ENCODE results near the gene USP48. TPM values are rescaled to one million over a fixed set of nuclear protein-coding genes. Genes with fewer than 3 reads are reported as not detected.

Gene USP48
- total and polyA plus RNA-seq, 2 of the 4 experiments (the other 2 are of a cell fraction) = 24.7 to 25.0 TPM

DNA sequence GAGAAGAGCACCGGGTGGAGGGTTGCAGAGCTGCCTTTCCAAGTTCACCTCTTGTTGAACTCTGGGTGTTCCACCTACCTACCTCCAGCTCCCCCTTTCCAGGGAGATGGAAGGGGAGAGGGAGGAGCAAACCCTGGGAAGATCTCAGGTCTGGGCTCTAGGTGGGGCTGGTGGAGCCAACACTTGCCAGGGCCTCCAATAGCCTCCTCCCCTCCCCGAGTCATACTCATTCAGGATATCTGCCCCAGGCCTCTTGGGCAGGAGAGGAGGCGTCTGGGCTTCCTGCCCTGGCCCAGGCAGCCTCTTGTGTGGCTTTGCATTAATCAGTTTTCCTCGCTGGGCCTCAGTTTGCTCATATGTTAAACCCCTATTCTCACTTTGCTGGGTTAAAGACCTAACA lies 127.2 kb downstream of the USP48 start:
- Histone ChIP-seq H3K4me1 (ENCODE audit: control insufficient read depth, insufficient read depth, low read length) (peaks cover 3% of the 10 kb centered on the region; the same call in 1 of the 2 replicates), H3K9me1 (ENCODE audit: insufficient read depth, low read length) (0 out of 2 replicates have a peak, but pooled peaks cover 5% of the 10 kb centered on the region), H3K9ac (ENCODE audit: low read depth, low read length) (no peak overlapping the region), H3K27ac (ENCODE audit: insufficient read depth, low read length) (no peak overlapping the region), H4K8ac (ENCODE audit: low read depth in 2 of 2, low read length in 2 of 2) (no peak overlapping the region), H3K23ac (ENCODE audit: low read depth, low read length) (no peak overlapping the region), H2BK15ac (ENCODE audit: low read depth, low read length) (no peak overlapping the region), H4K91ac (ENCODE audit: insufficient read depth, low read depth, low read length) (no peak overlapping the region), H4K20me1 (ENCODE audit: insufficient read depth, low read length) (peaks cover 9% of the 10 kb centered on the region; the same call in 1 of the 2 replicates), H2AK9ac (replicated peaks; ENCODE audit: low read depth, low read length, poor library complexity) (no peak overlapping the region), H3K27me3 (ENCODE audit: control insufficient read depth, insufficient read depth, low read length) (peaks cover 48% of the 10 kb centered on the region), H3K36me3 (ENCODE audit: control insufficient read depth, insufficient read depth, low read length) (no peaks in the 10 kb centered on the region), H3K4ac (ENCODE audit: low read depth, low read length) (no peak overlapping the region), H2AFZ (replicated peaks; ENCODE audit: low read length, poor library complexity) (no peak overlapping the region), H3K56ac (ENCODE audit: extremely low read depth, insufficient read depth, low read length) (no peak overlapping the region), H2BK20ac (ENCODE audit: low read depth, low read length) (no peak overlapping the region), H2BK120ac (ENCODE audit: low read depth, low read length) (no peak overlapping the region), H3K4me3 (ENCODE audit: insufficient read depth, low read depth, low read length) (no peak overlapping the region), H3K79me1 (ENCODE audit: low read depth in 1 of 2, low read length in 2 of 2) (no peaks in the 10 kb centered on the region), H2AK5ac (ENCODE audit: low read depth, low read length) (no peak overlapping the region), H3K4me2 (ENCODE audit: low read depth, low read length) (no peak overlapping the region), H4K5ac (ENCODE audit: low read depth, low read length) (no peak overlapping the region), H3K9me3 (ENCODE audit: control insufficient read depth, insufficient read depth, low read length) (no peaks in the 10 kb centered on the region), H3K18ac (ENCODE audit: low read depth, low read length) (no peak overlapping the region), H2BK5ac (ENCODE audit: low read depth, low read length, poor library complexity, severe bottlenecking) (no peak overlapping the region), H3K14ac (replicated peaks; ENCODE audit: low read depth, low read length) (no peak overlapping the region)
- intact Hi-C loops (cut with micrococcal nuclease) (loop anchor here (5.0 to 10.0 kb wide), 3 partner anchors 121 to 401 kb away; no protein-coding TSS in a partner anchor), dilution Hi-C loops (cut with HindIII; ENCODE audit: low sequenced_read_pairs, unreplicated experiment) (no loop called here), in situ Hi-C loops (cut with MboI; ENCODE audit: low sequenced_read_pairs) (loop anchor here (10.0 kb wide), 2 partner anchors 281 to 401 kb away; no protein-coding TSS in a partner anchor)
- WGBS, 2 experiments (ENCODE audit: extremely low coverage in 2 of 2, insufficient read length in 1 of 2) = 33% methylated on average over 1 of the region's 4 CpGs; no CpG with 5 or more reads in 1 of the 2 experiments
- DNase-seq (no peak), ATAC-seq (ENCODE audit: low read depth) (no peak)
- CTCF ChIA-PET = no interaction called here
- POLR2A ChIA-PET (ENCODE audit: unreplicated experiment) = no interaction called here
- no peak for TF ChIP-seq MXI1 (IDR thresholded peaks at IDR 0.05; ENCODE audit: borderline replicate concordance, low read depth, low read length)
- no peak for TF ChIP-seq RFX5 (IDR thresholded peaks at IDR 0.05; ENCODE audit: low read depth, low read length)
- no peak for TF ChIP-seq CEBPB (IDR thresholded peaks at IDR 0.05; ENCODE audit: low read depth, low read length)
- no peak for TF ChIP-seq POLR2A (IDR thresholded peaks at IDR 0.05; ENCODE audit: low read depth, low read length)
- TF ChIP-seq SMC3 (IDR thresholded peaks at IDR 0.05; ENCODE audit: low read depth, low read length) = no peak
- TF ChIP-seq FOS (IDR thresholded peaks at IDR 0.05; ENCODE audit: low read depth, low read length) = no peak
- TF ChIP-seq, protein P1, sequence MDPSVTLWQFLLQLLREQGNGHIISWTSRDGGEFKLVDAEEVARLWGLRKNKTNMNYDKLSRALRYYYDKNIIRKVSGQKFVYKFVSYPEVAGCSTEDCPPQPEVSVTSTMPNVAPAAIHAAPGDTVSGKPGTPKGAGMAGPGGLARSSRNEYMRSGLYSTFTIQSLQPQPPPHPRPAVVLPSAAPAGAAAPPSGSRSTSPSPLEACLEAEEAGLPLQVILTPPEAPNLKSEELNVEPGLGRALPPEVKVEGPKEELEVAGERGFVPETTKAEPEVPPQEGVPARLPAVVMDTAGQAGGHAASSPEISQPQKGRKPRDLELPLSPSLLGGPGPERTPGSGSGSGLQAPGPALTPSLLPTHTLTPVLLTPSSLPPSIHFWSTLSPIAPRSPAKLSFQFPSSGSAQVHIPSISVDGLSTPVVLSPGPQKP (IDR thresholded peaks at IDR 0.05; ENCODE audit: borderline replicate concordance, low read depth, low read length) = no peak
- TF ChIP-seq MAZ (IDR thresholded peaks at IDR 0.05; ENCODE audit: borderline replicate concordance, low read depth, low read length) = no peak
- no peak for TF ChIP-seq RCOR1 (IDR thresholded peaks at IDR 0.05; ENCODE audit: insufficient replicate concordance, low read length)
- no peak for TF ChIP-seq NFE2L2 (IDR thresholded peaks at IDR 0.05; ENCODE audit: low read depth, low read length)
- no peak for TF ChIP-seq RAD21 (IDR thresholded peaks at IDR 0.05; ENCODE audit: low read length)
- TF ChIP-seq, protein P2, sequence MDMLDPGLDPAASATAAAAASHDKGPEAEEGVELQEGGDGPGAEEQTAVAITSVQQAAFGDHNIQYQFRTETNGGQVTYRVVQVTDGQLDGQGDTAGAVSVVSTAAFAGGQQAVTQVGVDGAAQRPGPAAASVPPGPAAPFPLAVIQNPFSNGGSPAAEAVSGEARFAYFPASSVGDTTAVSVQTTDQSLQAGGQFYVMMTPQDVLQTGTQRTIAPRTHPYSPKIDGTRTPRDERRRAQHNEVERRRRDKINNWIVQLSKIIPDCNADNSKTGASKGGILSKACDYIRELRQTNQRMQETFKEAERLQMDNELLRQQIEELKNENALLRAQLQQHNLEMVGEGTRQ (IDR thresholded peaks at IDR 0.05; ENCODE audit: low read depth, low read length) = no peak
- TF ChIP-seq MAFK (IDR thresholded peaks at IDR 0.05; ENCODE audit: low read depth, low read length) = no peak
- TF ChIP-seq CHD1 (IDR thresholded peaks at IDR 0.05; ENCODE audit: low read depth, low read length) = no peak
- TF ChIP-seq BHLHE40 (IDR thresholded peaks at IDR 0.05; ENCODE audit: low read depth, low read length) = no peak
- TF ChIP-seq, protein P3, sequence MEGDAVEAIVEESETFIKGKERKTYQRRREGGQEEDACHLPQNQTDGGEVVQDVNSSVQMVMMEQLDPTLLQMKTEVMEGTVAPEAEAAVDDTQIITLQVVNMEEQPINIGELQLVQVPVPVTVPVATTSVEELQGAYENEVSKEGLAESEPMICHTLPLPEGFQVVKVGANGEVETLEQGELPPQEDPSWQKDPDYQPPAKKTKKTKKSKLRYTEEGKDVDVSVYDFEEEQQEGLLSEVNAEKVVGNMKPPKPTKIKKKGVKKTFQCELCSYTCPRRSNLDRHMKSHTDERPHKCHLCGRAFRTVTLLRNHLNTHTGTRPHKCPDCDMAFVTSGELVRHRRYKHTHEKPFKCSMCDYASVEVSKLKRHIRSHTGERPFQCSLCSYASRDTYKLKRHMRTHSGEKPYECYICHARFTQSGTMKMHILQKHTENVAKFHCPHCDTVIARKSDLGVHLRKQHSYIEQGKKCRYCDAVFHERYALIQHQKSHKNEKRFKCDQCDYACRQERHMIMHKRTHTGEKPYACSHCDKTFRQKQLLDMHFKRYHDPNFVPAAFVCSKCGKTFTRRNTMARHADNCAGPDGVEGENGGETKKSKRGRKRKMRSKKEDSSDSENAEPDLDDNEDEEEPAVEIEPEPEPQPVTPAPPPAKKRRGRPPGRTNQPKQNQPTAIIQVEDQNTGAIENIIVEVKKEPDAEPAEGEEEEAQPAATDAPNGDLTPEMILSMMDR (conservative IDR thresholded peaks at IDR 0.05; ENCODE audit: low read depth, low read length) = no peak
- BruUV-seq (replicated peaks) = no TSS peak

Measured in IMR-90 (cell line).